H9 (cell line): ENCODE results near the gene ZNF878. TPM values are rescaled to one million over a fixed set of nuclear protein-coding genes. Genes with fewer than 3 reads are reported as not detected.
"Not testable (repeated sequence)": the region's sequence is repeated elsewhere in the genome, so short reads cannot be mapped to it uniquely, and the experiment has no call there.

Source experiments
- DNase-seq: peaks from one replicate; pipeline ENCODE4 v3.0.0-alpha.2; 2017
- H2AFZ ChIP-seq: one replicate; pipeline ENCODE4 v1.6.1; 2013; ENCODE audit warnings: mild to moderate bottlenecking, low read length, control low read depth, moderate library complexity
- H2AK5ac ChIP-seq: 2 replicates; pipeline ENCODE4 v1.6.1; 2013; ENCODE audit warnings: low read length, control low read depth, mixed read lengths; ENCODE audit not compliant: insufficient read length
- H2BK120ac ChIP-seq: one replicate; pipeline ENCODE4 v1.6.1; 2013; ENCODE audit warnings: low read depth, mild to moderate bottlenecking, low read length, control low read depth, inconsistent platforms; ENCODE audit not compliant: poor library complexity, severe bottlenecking
- H2BK12ac ChIP-seq: 2 replicates; pipeline ENCODE4 v1.6.1; 2013; ENCODE audit warnings: low read length, control low read depth, mixed read lengths, low read depth; ENCODE audit not compliant: insufficient read length
- H2BK15ac ChIP-seq: 2 replicates; pipeline ENCODE4 v1.6.1; 2013; ENCODE audit warnings: low read depth, low read length, control low read depth
- H2BK20ac ChIP-seq: one replicate; pipeline ENCODE4 v1.6.1; 2013; ENCODE audit warnings: low read depth, mild to moderate bottlenecking, low read length, control low read depth, inconsistent platforms; ENCODE audit not compliant: poor library complexity, severe bottlenecking
- H2BK5ac ChIP-seq: 2 replicates; pipeline ENCODE4 v1.6.1; 2013; ENCODE audit warnings: low read length, control low read depth, mixed read lengths; ENCODE audit not compliant: insufficient read length
- H3K14ac ChIP-seq: 2 replicates; pipeline ENCODE4 v1.6.1; 2013; ENCODE audit warnings: low read length, control low read depth; ENCODE audit not compliant: insufficient read depth
- H3K18ac ChIP-seq: 2 replicates; pipeline ENCODE4 v1.6.1; 2013; ENCODE audit warnings: low read depth, mild to moderate bottlenecking, mixed read lengths, low read length, control low read depth; ENCODE audit not compliant: insufficient read length
- H3K23ac ChIP-seq: 2 replicates; pipeline ENCODE4 v1.6.1; 2013; ENCODE audit warnings: low read length, control low read depth, mixed read lengths, low read depth; ENCODE audit not compliant: insufficient read length
- H3K23me2 ChIP-seq: 2 replicates; pipeline ENCODE4 v1.6.1; 2013; ENCODE audit warnings: low read depth, mild to moderate bottlenecking, mixed read lengths, low read length, control low read depth; ENCODE audit not compliant: insufficient read length, poor library complexity, severe bottlenecking
- H3K27ac ChIP-seq: 2 replicates; pipeline ENCODE4 v1.5.1; 2013; ENCODE audit warnings: low read length, control low read depth, mixed read lengths, low read depth; ENCODE audit not compliant: insufficient read length
- H3K27me3 ChIP-seq: 2 replicates; pipeline ENCODE4 v1.6.1; 2013; ENCODE audit warnings: low read length, control low read depth, inconsistent platforms; ENCODE audit not compliant: insufficient read depth
- H3K4ac ChIP-seq: 2 replicates; pipeline ENCODE4 v1.6.1; 2013; ENCODE audit warnings: low read depth, mild to moderate bottlenecking, control low read depth, inconsistent platforms, low read length, moderate library complexity
- H3K4me1 ChIP-seq: 2 replicates; pipeline ENCODE4 v1.6.1; 2013; ENCODE audit warnings: low read length, control low read depth, inconsistent platforms; ENCODE audit not compliant: insufficient read depth
- H3K4me2 ChIP-seq: 2 replicates; pipeline ENCODE4 v1.6.1; 2013; ENCODE audit warnings: low read length, control low read depth, mixed read lengths; ENCODE audit not compliant: insufficient read length, insufficient read depth
- H3K56ac ChIP-seq: 2 replicates; pipeline ENCODE4 v1.6.1; 2013; ENCODE audit warnings: low read depth, mild to moderate bottlenecking, mixed read lengths, low read length, control low read depth; ENCODE audit not compliant: insufficient read length
- H3K79me1 ChIP-seq: 2 replicates; pipeline ENCODE4 v1.6.1; 2013; ENCODE audit warnings: low read depth, mild to moderate bottlenecking, moderate library complexity, low read length, control low read depth, inconsistent platforms; ENCODE audit not compliant: insufficient read depth, poor library complexity, severe bottlenecking
- H3K79me2 ChIP-seq: 2 replicates; pipeline ENCODE4 v1.6.1; 2013; ENCODE audit warnings: low read length, control low read depth, inconsistent platforms; ENCODE audit not compliant: insufficient read depth
- H3K9ac ChIP-seq: 2 replicates; pipeline ENCODE4 v1.6.1; 2013; ENCODE audit warnings: low read length, control low read depth, mixed read lengths; ENCODE audit not compliant: insufficient read length; ENCODE audit errors: extremely low read depth
- H3K9me3 ChIP-seq: one replicate; pipeline ENCODE4 v1.6.1; 2013; ENCODE audit warnings: low read depth, low read length, inconsistent platforms; ENCODE audit not compliant: control insufficient read depth
- H3T11ph ChIP-seq: one replicate; pipeline ENCODE4 v1.6.1; 2013; ENCODE audit warnings: mild to moderate bottlenecking, low read length, control low read depth, inconsistent platforms
- H4K20me1 ChIP-seq: one replicate; pipeline ENCODE4 v1.6.1; 2013; ENCODE audit not compliant: control insufficient read depth, insufficient read length, insufficient read depth
- H4K5ac ChIP-seq: 2 replicates; pipeline ENCODE4 v1.6.1; 2013; ENCODE audit warnings: low read depth, mild to moderate bottlenecking, mixed read lengths, low read length, control low read depth; ENCODE audit not compliant: insufficient read length
- H4K8ac ChIP-seq: replicated peaks from 2 replicates; pipeline ENCODE4 v1.6.1; 2013; ENCODE audit warnings: low read length, control low read depth, mixed read lengths, low read depth; ENCODE audit not compliant: insufficient read length
- H4K91ac ChIP-seq: 2 replicates; pipeline ENCODE4 v1.6.1; 2013; ENCODE audit warnings: low read depth, mild to moderate bottlenecking, moderate library complexity, mixed read lengths, low read length, control low read depth; ENCODE audit not compliant: insufficient read length
- H3K27ac Mint-ChIP-seq, 3 experiments: 2 replicates in 2 of 3; 3 replicates in 1 of 3; pipeline ENCODE4 v1.8.0; 2020 to 2021; ENCODE audit warnings: mixed read lengths in 3 of 3, mild to moderate bottlenecking in 1 of 3, moderate library complexity in 1 of 3
- H3K27me3 Mint-ChIP-seq: 2 replicates; pipeline ENCODE4 v1.8.0; 2021; ENCODE audit warnings: low read depth, mild to moderate bottlenecking, moderate library complexity, mixed read lengths
- H3K36me3 Mint-ChIP-seq, 3 experiments: 2 replicates in 2 of 3; 3 replicates in 1 of 3; pipeline ENCODE4 v1.8.0; 2020 to 2021; ENCODE audit warnings: low read depth in 3 of 3, mixed read lengths in 3 of 3; ENCODE audit not compliant: insufficient read depth in 1 of 3
- H3K4me1 Mint-ChIP-seq, 2 experiments: 2 replicates each; pipeline ENCODE4 v1.8.0; 2020; ENCODE audit warnings: mixed read lengths in 2 of 2
- H3K4me3 Mint-ChIP-seq, 2 experiments: 2 replicates in 1 of 2; 3 replicates in 1 of 2; pipeline ENCODE4 v1.8.0; 2020 to 2021; ENCODE audit warnings: mild to moderate bottlenecking in 2 of 2, mixed read lengths in 2 of 2, moderate library complexity in 1 of 2
- H3K9me3 Mint-ChIP-seq, 2 experiments: 2 replicates in 1 of 2; 3 replicates in 1 of 2; pipeline ENCODE4 v1.8.0; 2020; ENCODE audit warnings: mild to moderate bottlenecking in 2 of 2, mixed read lengths in 2 of 2, moderate library complexity in 1 of 2
- CTCF ChIP-seq: fragments of 200-600 bp; sonication (generic); conservative IDR thresholded peaks from 3 replicates; pipeline ENCODE4 v1.8.0; 2021; ENCODE audit warnings: antibody characterized with exemption, mild to moderate bottlenecking
- WGBS: extraction: QIAGEN DNeasy Blood & Tissue Kit; methylation state at CpG from one replicate; pipeline ENCODE4 v1.1.7; 2013; ENCODE audit warnings: missing lambda C conversion rate, low lambda C conversion rate, mixed read lengths; ENCODE audit not compliant: insufficient read length; ENCODE audit errors: extremely low coverage; 5-methylcytosine and 5-hydroxymethylcytosine counted together
- total RNA-seq: library from RNA; stranded (reverse); gene quantifications from 2 replicates; pipeline ENCODE4 v1.2.1, GENCODE V29; 2021

ZNF878 gene
- total RNA-seq, 1 experiment from 2014 or later: 5.4 TPM

GRCh38 chr19:12085074-12085818, 32.5 kb upstream of the ZNF878 start:
- no peak overlapping the region for H3K18ac ChIP-seq
- H4K5ac ChIP-seq: no peak overlapping the region
- H2AK5ac ChIP-seq: no peak overlapping the region
- TF ChIP-seq CTCF: no peak
- H3K9ac ChIP-seq: no peak overlapping the region
- H3K27me3 Mint-ChIP-seq: no peaks in the 10 kb centered on the region; the same call in 1 of the 2 replicates
- no peak overlapping the region for H3K27ac Mint-ChIP-seq
- peaks cover 20 to 28% (median 26%) of the 10 kb centered on the region in 3 experiments for H3K36me3 Mint-ChIP-seq
- H3K4ac ChIP-seq: no peak overlapping the region
- no peak overlapping the region for H3K23ac ChIP-seq
- H3K27me3 ChIP-seq: no peaks in the 10 kb centered on the region
- H2BK5ac ChIP-seq: no peak overlapping the region
- H3K79me2 ChIP-seq: no peaks in the 10 kb centered on the region
- no peak overlapping the region for H2BK120ac ChIP-seq
- H3K4me1 Mint-ChIP-seq: no peaks in the 10 kb centered on the region
- H2AFZ ChIP-seq: no peak overlapping the region
- H3K23me2 ChIP-seq: no peaks in the 10 kb centered on the region
- H2BK20ac ChIP-seq: no peak overlapping the region
- no peak overlapping the region for H4K8ac ChIP-seq
- H4K20me1 ChIP-seq: no peaks in the 10 kb centered on the region
- no peaks in the 10 kb centered on the region for H3K79me1 ChIP-seq
- H2BK12ac ChIP-seq: no peak overlapping the region
- no CpG with 5 or more reads among the region's 5 CpGs for WGBS
- H3K4me3 Mint-ChIP-seq: no peak overlapping the region
- no peak overlapping the region for H3K4me2 ChIP-seq
- no peak overlapping the region for H3K56ac ChIP-seq
- no peaks in the 10 kb centered on the region for H3K4me1 ChIP-seq
- no peak for DNase-seq
- peaks cover 4% of the 10 kb centered on the region for H3K9me3 ChIP-seq
- no peak overlapping the region for H3T11ph ChIP-seq
- no peak overlapping the region for H2BK15ac ChIP-seq
- H3K9me3 Mint-ChIP-seq: peaks cover 25 to 39% of the 10 kb centered on the region in 2 experiments
- no peak overlapping the region for H3K27ac ChIP-seq
- H3K14ac ChIP-seq: no peak overlapping the region
- no peak overlapping the region for H4K91ac ChIP-seq

- H3K27me3 Mint-ChIP-seq, H2BK20ac ChIP-seq, DNase-seq, H3K4ac ChIP-seq, H3K23me2 ChIP-seq, H3K27ac Mint-ChIP-seq, H3K27me3 ChIP-seq, H4K5ac ChIP-seq, H3K27ac ChIP-seq, H4K91ac ChIP-seq, H3K4me1 ChIP-seq, H3K23ac ChIP-seq, H2AK5ac ChIP-seq, H3K9ac ChIP-seq, H2BK15ac ChIP-seq, H2BK5ac ChIP-seq, H2AFZ ChIP-seq, H3K79me2 ChIP-seq, H3K56ac ChIP-seq, H3K79me1 ChIP-seq, H4K8ac ChIP-seq, H2BK12ac ChIP-seq, H3K4me3 Mint-ChIP-seq, H3K4me1 Mint-ChIP-seq, H2BK120ac ChIP-seq, H3T11ph ChIP-seq, H3K18ac ChIP-seq, H4K20me1 ChIP-seq, H3K14ac ChIP-seq, H3K4me2 ChIP-seq: not testable (repeated sequence)
- Mint-ChIP-seq H3K36me3 (peaks cover 31 to 47% (median 39%) of the 10 kb centered on the region in 3 experiments), H3K9me3 (peaks cover 44 to 58% of the 10 kb centered on the region in 2 experiments)
- WGBS: no CpG with 5 or more reads among the region's 6 CpGs
- peaks cover 16% of the 10 kb centered on the region for H3K9me3 ChIP-seq
These were observed 30.6 kb upstream of the ZNF878 start for GRCh38 chr19:12083336-12083735.
